ENCODE data around the gene SCN2B.
A peak's percentile ranks its signal among the peaks of the same experiment; 100 is the strongest.

The SCN2B gene

DNA sequence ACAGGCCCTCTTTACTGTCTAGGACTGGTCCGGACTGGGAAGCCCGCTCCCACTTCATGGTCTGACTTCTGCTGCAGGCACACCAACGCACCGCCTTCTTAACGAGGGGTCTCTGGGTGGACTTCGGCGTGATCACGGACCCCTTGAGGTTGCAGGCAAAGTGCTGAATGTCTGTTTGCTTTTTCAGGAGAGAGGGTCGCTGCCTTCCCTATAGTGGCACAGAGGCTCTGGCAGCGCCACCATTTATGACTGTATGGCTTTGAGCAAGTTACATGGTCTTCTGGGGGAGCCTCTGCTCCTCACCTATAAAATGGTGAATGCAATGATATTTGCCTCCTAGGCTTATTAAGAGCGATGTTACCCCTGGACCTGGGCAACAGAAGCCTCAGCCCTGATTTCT, 22.5 kb downstream of the SCN2B start:
- no peak for DNase-seq (ENCODE audit: low read depth)

DNA sequence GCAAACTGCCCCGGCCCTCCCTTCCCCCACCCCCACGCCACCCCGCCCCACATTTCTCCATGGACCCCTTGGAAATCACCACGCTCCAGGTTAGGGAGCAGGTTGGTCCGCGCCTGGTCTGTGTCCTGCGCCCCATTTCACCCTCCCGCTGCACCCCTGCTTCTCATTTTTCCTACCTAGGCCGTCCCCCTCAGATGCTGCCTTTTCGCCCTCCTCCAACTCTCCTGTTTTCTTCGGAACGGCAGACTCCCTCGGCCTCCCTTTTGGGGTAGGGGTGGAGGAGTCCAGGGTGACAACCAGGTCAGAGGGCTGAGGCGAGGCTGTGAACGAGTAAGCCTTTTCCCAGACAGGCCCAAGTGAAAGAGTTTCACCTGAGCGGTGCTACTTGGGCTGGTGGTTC, 22.9 kb downstream of the SCN2B start:
- no peak for DNase-seq (ENCODE audit: low read depth)

DNA sequence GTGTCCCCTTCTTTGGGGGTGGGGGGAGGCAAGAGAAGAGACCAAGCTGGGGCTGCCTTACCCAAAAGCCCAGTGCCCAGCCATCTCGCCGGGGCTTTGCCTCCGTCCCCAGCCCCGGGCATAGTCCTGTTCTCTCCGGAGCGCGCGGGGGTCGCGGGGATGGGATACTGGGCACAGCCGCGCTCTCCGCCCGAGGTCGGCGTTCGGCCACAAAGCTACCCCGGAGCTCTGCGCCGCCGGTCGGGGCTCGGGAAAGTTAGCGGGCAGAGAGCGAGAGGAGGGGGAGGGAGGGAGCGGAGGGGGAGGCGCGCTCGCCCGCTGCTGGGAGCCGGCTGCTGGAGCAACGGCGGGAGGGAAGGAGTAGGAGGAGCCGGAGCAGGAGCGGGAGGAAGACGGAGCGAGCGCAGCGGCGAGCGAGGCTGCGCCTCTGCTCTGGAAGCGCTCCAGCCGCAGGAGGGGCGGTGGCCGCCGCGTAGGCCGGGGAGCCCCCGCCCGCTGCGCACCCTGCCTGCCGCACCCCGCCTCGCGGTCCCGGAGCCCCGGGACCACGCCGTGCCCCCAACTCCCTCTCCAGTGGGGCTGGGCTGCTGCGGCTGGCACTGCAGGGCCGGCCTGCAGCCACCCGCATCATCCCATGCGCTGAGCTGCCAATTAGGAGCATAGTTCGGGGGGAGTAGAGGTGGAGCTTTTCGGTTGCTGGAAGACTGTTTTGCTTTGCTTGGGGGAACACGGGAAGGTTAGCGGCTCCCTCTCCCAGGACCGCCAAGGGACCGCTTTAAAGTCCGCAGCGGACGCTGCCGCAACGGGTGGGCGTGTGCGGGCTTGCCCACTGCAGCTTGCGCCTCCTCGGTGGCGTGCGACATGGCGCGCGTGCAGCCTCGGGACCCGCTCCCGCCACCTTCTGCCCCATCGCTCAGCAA, 23.6 kb downstream of the SCN2B start, which contains the start of gene SCN4B:
TSS of gene SCN4B (minus strand) at position 272 of the 920 bp plus-strand sequence. CDS start at position 122, 150 bp downstream.
- no peak for DNase-seq (ENCODE audit: low read depth)

DNA sequence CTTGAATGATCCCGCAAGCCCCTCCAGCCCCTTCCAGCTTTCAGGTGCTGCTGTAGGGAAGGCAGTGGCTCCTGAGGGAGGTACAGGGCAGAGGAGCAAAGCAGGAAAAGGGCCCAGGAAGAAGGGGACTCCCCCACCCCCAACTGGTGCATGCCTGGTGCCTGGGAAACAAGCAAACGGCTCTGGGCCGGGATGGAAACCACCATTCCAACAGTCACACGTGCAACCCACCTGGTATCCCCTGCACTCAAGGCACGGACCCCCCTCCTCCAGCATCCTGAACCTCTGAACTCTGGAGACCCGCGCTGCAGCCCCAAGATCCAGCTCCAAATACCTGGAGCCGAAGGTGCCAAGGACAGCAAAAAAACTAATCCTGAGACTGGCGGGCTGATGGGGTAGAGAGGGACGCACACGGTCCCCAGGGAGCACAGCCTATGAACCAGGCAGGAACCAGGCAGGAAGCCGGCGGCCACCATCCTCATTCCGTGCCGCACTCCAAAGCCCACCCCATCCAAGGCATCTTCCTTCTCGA, 24.4 kb downstream of the SCN2B start:
- DNase-seq (ENCODE audit: low read depth), result no peak

DNA sequence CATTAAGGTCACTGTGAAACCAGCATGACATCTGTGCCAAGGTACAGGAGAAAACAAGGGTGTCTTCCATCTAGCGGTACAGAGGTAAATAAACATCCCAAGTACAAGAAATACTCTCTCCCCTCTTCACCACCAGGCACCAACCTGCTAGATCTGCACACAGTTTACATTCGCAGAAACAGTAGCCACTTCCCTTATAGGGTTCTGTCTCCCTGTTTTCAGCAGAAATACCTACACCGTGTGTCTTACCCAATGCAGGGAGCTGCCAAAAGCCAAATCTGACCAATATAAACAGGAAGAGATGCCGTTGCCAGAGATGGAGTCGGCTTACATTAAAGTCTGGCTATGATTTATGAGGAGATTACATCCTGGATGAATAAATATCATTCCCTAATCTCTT, 25.0 kb downstream of the SCN2B start:
- DNase-seq (ENCODE audit: low read depth), result no peak

DNA sequence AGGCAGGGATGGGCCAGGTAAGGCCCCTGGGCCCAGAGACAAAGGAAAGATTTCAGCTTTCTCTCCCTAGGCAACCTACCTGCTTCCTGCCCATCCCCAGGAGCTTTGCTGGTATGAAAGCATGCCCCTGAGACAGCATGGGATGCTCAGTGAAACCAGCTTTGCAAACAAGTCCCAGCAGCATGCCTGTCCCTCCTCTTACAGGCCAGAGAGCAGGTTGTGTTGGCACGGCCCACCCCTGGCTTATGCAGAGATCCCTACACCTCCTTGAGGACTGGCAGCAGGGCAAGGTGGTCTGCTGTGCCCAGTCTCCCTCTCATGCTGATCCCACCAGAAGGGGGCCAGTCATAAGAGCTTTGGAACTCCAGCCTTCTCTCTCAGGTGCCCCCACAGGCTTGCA, 26.9 kb downstream of the SCN2B start:
- DNase-seq (ENCODE audit: low read depth), result no peak

DNA sequence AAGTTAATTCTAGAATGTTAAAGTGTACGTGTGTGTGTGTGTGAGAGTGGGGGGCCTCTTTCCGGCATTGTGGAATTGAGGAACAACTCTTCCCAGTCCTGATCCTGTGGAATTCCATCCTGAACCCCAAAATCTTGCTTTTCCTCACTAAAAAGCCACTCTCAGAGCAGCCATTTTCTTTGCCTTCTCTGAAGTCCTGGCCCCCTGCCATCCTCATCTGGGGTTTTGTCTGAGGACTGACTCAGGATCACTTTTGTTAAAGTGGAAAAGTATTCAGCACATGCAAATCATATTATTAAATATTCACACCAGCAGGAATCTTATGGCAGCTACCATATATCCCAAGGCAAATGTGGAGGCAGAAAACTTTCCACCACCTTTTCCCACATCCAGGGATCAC, 27.6 kb downstream of the SCN2B start:
- DNase-seq (ENCODE audit: low read depth), result no peak

DNA sequence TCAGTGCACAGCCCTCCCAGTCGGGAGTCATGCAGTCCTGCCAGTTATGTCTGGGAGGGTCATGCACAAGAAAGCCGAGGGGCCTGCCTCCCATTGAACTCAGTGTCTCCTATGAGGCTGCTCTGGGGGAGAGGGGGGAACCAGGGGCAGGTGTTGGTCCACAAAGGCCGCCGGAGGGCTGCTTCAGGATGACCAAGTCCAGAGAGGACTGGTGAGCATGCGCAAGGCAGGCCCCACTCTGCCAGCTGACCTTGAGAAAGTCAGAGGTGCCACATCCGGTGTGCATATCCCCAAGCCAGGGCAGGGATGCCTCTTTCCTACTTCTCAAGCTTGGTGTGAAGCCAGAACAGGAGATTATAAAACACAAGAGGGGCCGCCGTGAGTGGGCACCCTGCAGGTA, 28.2 kb downstream of the SCN2B start:
- no peak for DNase-seq (ENCODE audit: low read depth)

DNA sequence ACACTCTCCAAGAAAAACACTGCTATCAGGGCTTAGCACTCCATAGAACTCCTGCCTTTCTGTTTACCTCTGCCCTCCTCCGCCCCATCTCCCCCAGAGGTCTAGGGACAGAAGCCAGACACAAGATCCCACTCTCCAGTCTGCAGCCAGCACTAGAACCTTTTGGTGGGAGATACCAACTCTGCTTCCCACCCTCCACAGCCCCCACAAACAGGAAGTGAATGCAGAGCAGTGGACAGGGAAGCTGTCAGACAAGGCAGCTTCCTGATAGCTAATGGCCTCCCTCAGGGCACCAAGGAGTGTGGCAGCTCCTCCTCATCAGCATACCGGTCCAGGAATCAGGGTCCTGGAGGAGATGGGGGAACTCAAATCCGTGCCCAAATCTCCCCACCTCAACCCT, 28.9 kb downstream of the SCN2B start:
- DNase-seq (ENCODE audit: low read depth), result no peak

DNA sequence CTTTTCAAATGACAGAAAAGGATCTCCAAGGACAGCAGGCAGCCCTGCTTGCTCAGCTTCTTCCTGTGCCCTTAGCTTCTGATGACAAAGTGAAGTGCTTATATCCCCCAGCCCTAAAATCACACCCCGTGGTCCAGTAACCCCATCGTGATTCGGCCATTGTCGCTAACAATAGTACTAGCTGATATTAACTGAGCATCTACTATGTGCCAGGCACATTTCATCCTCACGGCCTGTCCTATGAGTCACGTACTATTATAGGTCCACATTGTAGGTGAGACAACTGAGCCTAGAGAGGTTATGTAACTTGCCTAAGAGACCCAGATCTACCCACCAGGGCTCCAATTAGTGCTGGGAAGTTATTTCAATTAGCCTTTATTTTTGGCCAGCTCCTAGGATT, 29.9 kb downstream of the SCN2B start:
- no peak for DNase-seq (ENCODE audit: low read depth)

- DNase-seq (ENCODE audit: low read depth), result peak; percentile 77
Measured at GRCh38 chr11:118145285-118146227, 30.9 kb downstream of the SCN2B start.

DNA sequence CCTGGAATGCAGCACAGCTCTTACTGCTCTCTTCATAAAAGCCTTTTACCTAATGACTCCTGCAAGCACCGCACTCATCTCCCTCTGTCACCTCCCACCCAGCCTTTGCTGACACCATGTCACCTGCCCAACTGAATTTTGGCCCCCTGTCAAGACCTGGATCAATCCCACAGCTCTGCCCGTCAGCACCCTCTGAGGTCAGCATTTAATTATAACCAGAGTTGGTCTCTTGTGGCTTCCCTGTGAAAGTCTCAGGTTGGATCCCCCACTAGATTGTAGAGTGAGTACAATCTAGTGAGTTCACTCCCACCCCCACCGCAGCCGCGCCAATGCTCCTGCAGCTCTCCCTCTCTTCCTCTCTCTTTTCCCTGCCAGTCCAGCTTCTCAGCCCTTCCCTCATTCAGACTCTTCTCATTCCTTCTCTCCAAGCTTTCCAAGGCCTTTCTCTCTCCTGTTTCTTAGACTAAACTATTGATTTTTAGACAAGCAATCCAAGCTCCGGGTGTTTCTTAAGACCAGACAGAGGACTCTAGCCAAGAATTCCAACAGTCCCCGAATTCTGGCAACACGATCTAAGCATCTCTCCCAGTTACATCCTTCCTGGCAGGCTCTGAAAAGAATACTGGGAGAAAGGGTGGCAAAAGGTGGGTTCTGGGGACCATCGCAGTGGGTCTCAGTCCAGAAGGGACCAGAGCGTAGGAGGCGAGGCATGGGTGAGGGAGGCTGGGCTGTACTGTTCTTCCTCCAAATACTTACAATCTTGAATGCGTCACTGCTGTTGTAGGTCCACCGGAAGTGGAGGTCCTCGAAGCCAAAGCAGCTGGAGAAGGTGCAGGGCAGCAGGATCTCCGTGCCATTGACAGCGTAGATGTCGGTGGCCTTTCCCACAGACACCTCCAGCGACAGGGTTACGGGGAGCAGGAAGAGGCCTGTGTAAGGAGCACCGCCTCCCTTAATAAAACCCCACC, 31.9 kb downstream of the SCN2B start:
- DNase-seq (ENCODE audit: low read depth), result no peak

- DNase-seq (ENCODE audit: low read depth), result no peak
Measured at GRCh38 chr11:118143661-118144185, 32.7 kb downstream of the SCN2B start.

DNA sequence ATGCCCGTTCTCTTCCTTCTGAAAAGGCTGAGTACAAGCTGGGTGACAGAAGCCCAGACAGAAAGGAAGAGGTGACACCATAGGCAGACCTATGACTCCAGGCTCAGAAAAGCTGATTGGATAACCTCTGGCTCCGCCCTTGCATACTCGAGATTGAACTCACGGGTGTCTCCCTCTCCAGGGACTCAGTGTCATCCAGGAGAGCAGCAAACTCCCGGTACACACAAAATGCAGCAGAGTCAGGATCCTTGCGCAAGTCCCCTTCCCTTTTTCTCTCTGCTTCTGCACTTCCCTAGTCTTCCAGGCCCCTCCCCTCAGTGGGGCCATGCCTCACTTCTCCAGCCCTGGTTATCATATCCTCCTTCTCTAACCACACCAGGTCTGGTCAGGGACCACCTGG, 33.6 kb downstream of the SCN2B start:
- no peak for DNase-seq (ENCODE audit: low read depth)

DNA sequence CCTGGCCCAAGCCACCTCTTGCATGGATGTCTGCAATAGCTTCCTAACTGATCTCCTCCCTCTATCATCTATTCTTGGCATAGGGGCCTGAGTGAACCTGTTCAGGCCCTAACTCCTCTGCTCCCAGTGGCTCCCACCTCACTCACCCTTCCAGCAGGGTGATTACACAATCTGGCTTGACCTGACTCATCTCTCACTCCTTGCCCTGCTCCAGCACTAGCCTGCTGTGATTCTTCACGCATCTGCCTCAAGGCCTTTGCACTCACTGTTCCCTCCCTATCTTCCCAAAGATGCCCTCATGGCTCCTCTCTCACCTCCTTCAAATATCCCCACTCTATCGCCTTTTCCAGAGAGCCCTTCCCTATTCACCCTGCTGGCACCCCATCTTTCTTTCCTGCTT, 34.4 kb downstream of the SCN2B start:
- no peak for DNase-seq (ENCODE audit: low read depth)

DNA sequence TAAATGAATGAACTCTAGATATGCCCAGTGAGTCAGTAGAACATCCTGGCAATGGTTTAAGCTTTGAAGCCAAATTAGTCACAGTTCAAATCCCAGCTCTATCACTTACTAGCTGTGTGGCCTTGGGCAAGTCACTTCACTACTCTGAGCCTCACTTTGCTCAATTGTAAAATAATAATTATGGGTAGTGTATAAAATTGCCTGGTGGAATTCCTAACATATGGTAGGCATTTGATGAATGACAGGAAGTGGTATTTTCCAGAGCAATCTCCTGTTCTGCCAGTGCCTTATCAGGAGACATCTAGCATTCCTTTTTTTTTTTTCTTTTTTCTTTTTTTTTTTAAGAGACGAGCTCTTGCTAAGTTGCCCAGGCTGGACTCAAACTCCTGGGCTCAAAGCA, 36.9 kb downstream of the SCN2B start:
- DNase-seq (ENCODE audit: low read depth), result no peak

- DNase-seq (ENCODE audit: low read depth), result no peak
Measured at GRCh38 chr11:118138839-118139420, 37.5 kb downstream of the SCN2B start.

DNA sequence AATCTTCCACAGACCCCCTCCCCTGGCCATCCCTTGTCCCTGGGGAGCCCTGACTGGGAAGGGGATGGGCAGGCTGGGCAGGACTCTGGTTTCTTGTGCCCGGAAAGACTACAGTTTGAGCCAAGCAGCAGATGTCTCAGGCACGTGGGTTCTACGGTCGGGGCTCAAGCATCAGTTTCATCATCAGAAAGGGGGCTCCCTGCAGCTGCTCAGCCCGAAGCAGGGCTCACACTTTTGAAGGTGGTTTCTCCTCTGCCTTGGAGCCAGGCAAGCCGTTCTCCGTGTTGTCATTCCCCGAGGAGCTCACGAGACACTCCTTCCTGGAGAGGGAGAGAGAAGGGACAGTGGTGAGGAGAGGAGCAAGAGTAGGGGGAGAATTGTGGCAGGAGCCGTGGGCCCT, 39.6 kb downstream of the SCN2B start:
- DNase-seq (ENCODE audit: low read depth), result no peak

DNA sequence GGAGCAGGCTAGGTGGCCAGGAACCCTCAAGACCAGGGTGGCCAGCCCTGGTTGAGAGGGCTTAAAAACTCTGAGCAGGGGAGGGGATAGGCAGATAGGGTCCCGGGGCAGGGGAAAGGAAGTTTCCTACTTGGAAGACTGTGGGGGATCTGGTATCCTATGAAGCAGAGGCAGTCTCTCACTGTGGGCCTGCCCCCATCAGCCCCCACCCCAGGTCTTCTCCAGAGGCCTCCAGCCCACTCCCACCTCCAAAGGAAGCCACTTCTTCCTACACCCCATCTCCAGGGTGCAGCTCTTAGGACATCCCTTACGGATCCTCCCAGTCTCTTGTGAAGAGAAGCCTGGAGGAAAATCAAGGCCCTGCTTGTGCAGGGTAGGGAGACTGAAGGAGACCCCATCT, 40.1 kb downstream of the SCN2B start:
- no peak for DNase-seq (ENCODE audit: low read depth)

DNA sequence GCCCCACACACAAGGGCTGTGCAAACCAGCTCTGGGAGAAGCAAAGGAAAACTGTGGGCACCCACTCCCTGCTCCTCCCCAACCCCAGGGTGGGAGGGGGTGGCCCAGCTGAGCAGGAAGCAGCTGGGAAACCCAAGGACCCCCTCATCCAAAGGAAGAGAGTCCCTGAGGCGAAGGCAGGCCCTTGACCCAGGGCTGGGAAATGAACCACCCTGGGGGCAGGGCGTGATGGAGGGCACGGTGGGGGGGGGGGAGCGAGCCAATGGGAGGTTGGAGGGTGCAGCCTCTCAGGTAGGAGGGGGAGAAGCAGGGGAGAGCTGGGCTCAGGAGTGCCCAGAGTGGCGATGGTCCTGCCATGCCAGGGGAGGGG, 40.7 kb downstream of the SCN2B start:
- DNase-seq (ENCODE audit: low read depth), result no peak

Data from stimulated activated CD8-positive, alpha-beta memory T cell treated with anti-CD3 and anti-CD28 coated beads, Interleukin-15, amount 100 ng/mL, for 24 hours (primary cell).